H9 (cell line): Measurements from ENCODE around the gene SEMA7A. TPM values are rescaled to one million over a fixed set of nuclear protein-coding genes. Genes with fewer than 3 reads are reported as not detected.
A peak's percentile ranks its signal among the peaks of the same experiment; 100 is the strongest.

Experiments used
- DNase-seq: peaks from one replicate; pipeline ENCODE4 v3.0.0-alpha.2; 2017
- H2AFZ ChIP-seq: one replicate; pipeline ENCODE4 v1.6.1; 2013; ENCODE audit warnings: mild to moderate bottlenecking, low read length, control low read depth, moderate library complexity
- H2AK5ac ChIP-seq: 2 replicates; pipeline ENCODE4 v1.6.1; 2013; ENCODE audit warnings: low read length, control low read depth, mixed read lengths; ENCODE audit not compliant: insufficient read length
- H2BK120ac ChIP-seq: one replicate; pipeline ENCODE4 v1.6.1; 2013; ENCODE audit warnings: low read depth, mild to moderate bottlenecking, low read length, control low read depth, inconsistent platforms; ENCODE audit not compliant: poor library complexity, severe bottlenecking
- H2BK12ac ChIP-seq: 2 replicates; pipeline ENCODE4 v1.6.1; 2013; ENCODE audit warnings: low read length, control low read depth, mixed read lengths, low read depth; ENCODE audit not compliant: insufficient read length
- H2BK15ac ChIP-seq: 2 replicates; pipeline ENCODE4 v1.6.1; 2013; ENCODE audit warnings: low read depth, low read length, control low read depth
- H2BK20ac ChIP-seq: one replicate; pipeline ENCODE4 v1.6.1; 2013; ENCODE audit warnings: low read depth, mild to moderate bottlenecking, low read length, control low read depth, inconsistent platforms; ENCODE audit not compliant: poor library complexity, severe bottlenecking
- H2BK5ac ChIP-seq: 2 replicates; pipeline ENCODE4 v1.6.1; 2013; ENCODE audit warnings: low read length, control low read depth, mixed read lengths; ENCODE audit not compliant: insufficient read length
- H3K14ac ChIP-seq: 2 replicates; pipeline ENCODE4 v1.6.1; 2013; ENCODE audit warnings: low read length, control low read depth; ENCODE audit not compliant: insufficient read depth
- H3K18ac ChIP-seq: 2 replicates; pipeline ENCODE4 v1.6.1; 2013; ENCODE audit warnings: low read depth, mild to moderate bottlenecking, mixed read lengths, low read length, control low read depth; ENCODE audit not compliant: insufficient read length
- H3K23ac ChIP-seq: 2 replicates; pipeline ENCODE4 v1.6.1; 2013; ENCODE audit warnings: low read length, control low read depth, mixed read lengths, low read depth; ENCODE audit not compliant: insufficient read length
- H3K23me2 ChIP-seq: 2 replicates; pipeline ENCODE4 v1.6.1; 2013; ENCODE audit warnings: low read depth, mild to moderate bottlenecking, mixed read lengths, low read length, control low read depth; ENCODE audit not compliant: insufficient read length, poor library complexity, severe bottlenecking
- H3K27ac ChIP-seq: 2 replicates; pipeline ENCODE4 v1.5.1; 2013; ENCODE audit warnings: low read length, control low read depth, mixed read lengths, low read depth; ENCODE audit not compliant: insufficient read length
- H3K27me3 ChIP-seq: 2 replicates; pipeline ENCODE4 v1.6.1; 2013; ENCODE audit warnings: low read length, control low read depth, inconsistent platforms; ENCODE audit not compliant: insufficient read depth
- H3K4ac ChIP-seq: 2 replicates; pipeline ENCODE4 v1.6.1; 2013; ENCODE audit warnings: low read depth, mild to moderate bottlenecking, control low read depth, inconsistent platforms, low read length, moderate library complexity
- H3K4me1 ChIP-seq: 2 replicates; pipeline ENCODE4 v1.6.1; 2013; ENCODE audit warnings: low read length, control low read depth, inconsistent platforms; ENCODE audit not compliant: insufficient read depth
- H3K4me2 ChIP-seq: 2 replicates; pipeline ENCODE4 v1.6.1; 2013; ENCODE audit warnings: low read length, control low read depth, mixed read lengths; ENCODE audit not compliant: insufficient read length, insufficient read depth
- H3K56ac ChIP-seq: 2 replicates; pipeline ENCODE4 v1.6.1; 2013; ENCODE audit warnings: low read depth, mild to moderate bottlenecking, mixed read lengths, low read length, control low read depth; ENCODE audit not compliant: insufficient read length
- H3K79me1 ChIP-seq: 2 replicates; pipeline ENCODE4 v1.6.1; 2013; ENCODE audit warnings: low read depth, mild to moderate bottlenecking, moderate library complexity, low read length, control low read depth, inconsistent platforms; ENCODE audit not compliant: insufficient read depth, poor library complexity, severe bottlenecking
- H3K79me2 ChIP-seq: 2 replicates; pipeline ENCODE4 v1.6.1; 2013; ENCODE audit warnings: low read length, control low read depth, inconsistent platforms; ENCODE audit not compliant: insufficient read depth
- H3K9ac ChIP-seq: 2 replicates; pipeline ENCODE4 v1.6.1; 2013; ENCODE audit warnings: low read length, control low read depth, mixed read lengths; ENCODE audit not compliant: insufficient read length; ENCODE audit errors: extremely low read depth
- H3K9me3 ChIP-seq: one replicate; pipeline ENCODE4 v1.6.1; 2013; ENCODE audit warnings: low read depth, low read length, inconsistent platforms; ENCODE audit not compliant: control insufficient read depth
- H3T11ph ChIP-seq: one replicate; pipeline ENCODE4 v1.6.1; 2013; ENCODE audit warnings: mild to moderate bottlenecking, low read length, control low read depth, inconsistent platforms
- H4K20me1 ChIP-seq: one replicate; pipeline ENCODE4 v1.6.1; 2013; ENCODE audit not compliant: control insufficient read depth, insufficient read length, insufficient read depth
- H4K5ac ChIP-seq: 2 replicates; pipeline ENCODE4 v1.6.1; 2013; ENCODE audit warnings: low read depth, mild to moderate bottlenecking, mixed read lengths, low read length, control low read depth; ENCODE audit not compliant: insufficient read length
- H4K8ac ChIP-seq: replicated peaks from 2 replicates; pipeline ENCODE4 v1.6.1; 2013; ENCODE audit warnings: low read length, control low read depth, mixed read lengths, low read depth; ENCODE audit not compliant: insufficient read length
- H4K91ac ChIP-seq: 2 replicates; pipeline ENCODE4 v1.6.1; 2013; ENCODE audit warnings: low read depth, mild to moderate bottlenecking, moderate library complexity, mixed read lengths, low read length, control low read depth; ENCODE audit not compliant: insufficient read length
- H3K27ac Mint-ChIP-seq, 3 experiments: 2 replicates in 2 of 3; 3 replicates in 1 of 3; pipeline ENCODE4 v1.8.0; 2020 to 2021; ENCODE audit warnings: mixed read lengths in 3 of 3, mild to moderate bottlenecking in 1 of 3, moderate library complexity in 1 of 3
- H3K27me3 Mint-ChIP-seq: 2 replicates; pipeline ENCODE4 v1.8.0; 2021; ENCODE audit warnings: low read depth, mild to moderate bottlenecking, moderate library complexity, mixed read lengths
- H3K36me3 Mint-ChIP-seq, 3 experiments: 2 replicates in 2 of 3; 3 replicates in 1 of 3; pipeline ENCODE4 v1.8.0; 2020 to 2021; ENCODE audit warnings: low read depth in 3 of 3, mixed read lengths in 3 of 3; ENCODE audit not compliant: insufficient read depth in 1 of 3
- H3K4me1 Mint-ChIP-seq, 2 experiments: 2 replicates each; pipeline ENCODE4 v1.8.0; 2020; ENCODE audit warnings: mixed read lengths in 2 of 2
- H3K4me3 Mint-ChIP-seq, 2 experiments: 2 replicates in 1 of 2; 3 replicates in 1 of 2; pipeline ENCODE4 v1.8.0; 2020 to 2021; ENCODE audit warnings: mild to moderate bottlenecking in 2 of 2, mixed read lengths in 2 of 2, moderate library complexity in 1 of 2
- H3K9me3 Mint-ChIP-seq, 2 experiments: 2 replicates in 1 of 2; 3 replicates in 1 of 2; pipeline ENCODE4 v1.8.0; 2020; ENCODE audit warnings: mild to moderate bottlenecking in 2 of 2, mixed read lengths in 2 of 2, moderate library complexity in 1 of 2
- CTCF ChIP-seq: fragments of 200-600 bp; sonication (generic); conservative IDR thresholded peaks from 3 replicates; pipeline ENCODE4 v1.8.0; 2021; ENCODE audit warnings: antibody characterized with exemption, mild to moderate bottlenecking
- WGBS: extraction: QIAGEN DNeasy Blood & Tissue Kit; methylation state at CpG from one replicate; pipeline ENCODE4 v1.1.7; 2013; ENCODE audit warnings: missing lambda C conversion rate, low lambda C conversion rate, mixed read lengths; ENCODE audit not compliant: insufficient read length; ENCODE audit errors: extremely low coverage; 5-methylcytosine and 5-hydroxymethylcytosine counted together
- total RNA-seq: library from RNA; stranded (reverse); gene quantifications from 2 replicates; pipeline ENCODE4 v1.2.1, GENCODE V29; 2021

Gene SEMA7A
- total RNA-seq, 1 experiment from 2014 or later = 5.7 TPM

- no peak overlapping the region for H3K9ac ChIP-seq
- H3K14ac ChIP-seq = peak overlapping the region; percentile 26; the same call in 1 of the 2 replicates
Measured at GRCh38 chr15:74400915-74401757, 32.6 kb downstream of the SEMA7A start.

More at GRCh38 chr15:74400915-74401757, 32.6 kb downstream of the SEMA7A start:
- Mint-ChIP-seq H3K27ac (no peak overlapping the region; a peak in 1 of 7 replicates), H3K36me3 (no peaks in the 10 kb centered on the region), H3K27me3 (no peaks in the 10 kb centered on the region; the same call in none of the 2 replicates), H3K4me1 (peaks cover 15 to 26% of the 10 kb centered on the region in 2 experiments), H3K9me3 (no peaks in the 10 kb centered on the region), H3K4me3 (no peak overlapping the region)
- H3K18ac ChIP-seq = no peak overlapping the region
- no peak overlapping the region for H3T11ph ChIP-seq
- no peak overlapping the region for H3K4me2 ChIP-seq
- H3K4me1 ChIP-seq = peaks cover 5% of the 10 kb centered on the region; the same call in 1 of the 2 replicates
- H3K23ac ChIP-seq = no peak overlapping the region
- no peaks in the 10 kb centered on the region for H3K9me3 ChIP-seq
- H3K79me2 ChIP-seq = no peaks in the 10 kb centered on the region
- H2BK15ac ChIP-seq = no peak overlapping the region
- H2BK12ac ChIP-seq = no peak overlapping the region
- no peak overlapping the region for H2AFZ ChIP-seq
- no CpG with 5 or more reads among the region's 11 CpGs for WGBS
- H4K5ac ChIP-seq = no peak overlapping the region
- H3K27me3 ChIP-seq = no peaks in the 10 kb centered on the region
- H3K27ac ChIP-seq = no peak overlapping the region
- H3K23me2 ChIP-seq = no peaks in the 10 kb centered on the region
- no peak overlapping the region for H2BK120ac ChIP-seq
- no peaks in the 10 kb centered on the region for H4K20me1 ChIP-seq
- H3K4ac ChIP-seq = no peak overlapping the region
- no peak overlapping the region for H4K8ac ChIP-seq
- H4K91ac ChIP-seq = no peak overlapping the region
- no peak overlapping the region for H3K56ac ChIP-seq
- no peak for TF ChIP-seq CTCF
- no peaks in the 10 kb centered on the region for H3K79me1 ChIP-seq
- H2BK5ac ChIP-seq = no peak overlapping the region
- no peak for DNase-seq
- no peak overlapping the region for H2BK20ac ChIP-seq
- H2AK5ac ChIP-seq = no peak overlapping the region
